ENCODE data around the gene NPAS3. TPM values are rescaled to one million over a fixed set of nuclear protein-coding genes. Genes with fewer than 3 reads are reported as not detected.

NPAS3 gene
- total RNA-seq, 1 experiment from 2014 or later, result not detected

DNA sequence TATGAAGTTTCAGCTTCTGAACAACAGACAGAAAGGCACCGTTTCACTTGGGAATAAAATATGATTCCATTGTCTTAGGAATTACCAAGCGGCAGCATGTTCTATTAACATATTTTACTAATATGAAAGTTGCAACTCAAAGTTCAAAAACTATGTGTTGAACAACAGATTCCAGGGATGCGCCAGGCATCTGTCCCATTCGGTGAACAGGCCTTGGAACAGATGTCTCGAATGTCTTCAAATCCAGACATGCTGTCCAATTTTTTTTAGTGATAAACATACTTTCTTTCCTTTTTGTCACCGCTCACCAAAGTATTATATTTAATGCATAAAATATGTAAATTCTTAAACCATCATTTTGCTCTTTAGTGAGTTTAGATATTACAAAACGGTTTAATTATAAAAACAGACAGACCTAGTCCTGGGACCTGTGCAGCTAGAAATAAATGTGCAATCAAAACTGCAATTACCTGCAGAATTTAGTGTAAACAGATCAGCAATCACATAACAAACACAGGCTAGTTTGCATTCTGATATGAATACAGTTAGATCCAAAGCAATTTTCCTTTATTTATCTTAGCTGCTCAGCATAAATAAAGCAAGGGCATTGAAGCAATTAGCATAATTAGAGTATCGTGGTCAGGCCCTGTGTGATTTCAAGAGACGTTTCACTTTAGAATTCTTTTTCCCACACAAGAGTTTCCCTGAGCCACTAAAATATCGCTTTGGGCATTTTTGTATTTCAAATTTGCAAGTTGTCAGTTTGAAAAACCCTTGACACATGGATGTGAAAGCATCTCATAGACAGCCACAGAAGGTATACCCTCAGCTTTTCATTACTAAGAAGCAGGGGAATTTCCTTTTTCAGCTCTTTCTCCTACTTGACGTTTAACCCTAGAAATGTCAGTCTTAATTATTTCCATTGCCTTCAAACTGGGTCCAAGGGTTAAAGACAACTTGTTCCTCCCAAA is 591.4 kb downstream of the NPAS3 start:
- CTCF ChIA-PET, result no interaction called here
- no peaks in the 10 kb centered on the region for H3K4me1 ChIP-seq (ENCODE audit: control insufficient read depth in 1 of 2, insufficient read depth in 2 of 2, low read length in 2 of 2)

More for the DNA sequence above, 591.4 kb downstream of the NPAS3 start:
- intact Hi-C loops (cut with micrococcal nuclease), result no loop called here
- ChIA-PET RAD21 (ENCODE audit: low non-redundant PET in 1 of 2, low total read pairs in 2 of 2, uncharacterized antibody in 2 of 2, unreplicated experiment in 2 of 2) (no interaction called here), POLR2A (no interaction called here)
- Histone ChIP-seq H3K27me3 (ENCODE audit: insufficient read depth, low read length) (peaks cover 2% of the 10 kb centered on the region; the same call in 1 of the 2 replicates), H3K9ac (ENCODE audit: low read length) (no peak overlapping the region), H3K9me2 (ENCODE audit: insufficient read depth) (no peaks in the 10 kb centered on the region), H3K27ac (ENCODE audit: low read depth, low read length) (no peak overlapping the region), H3K79me2 (ENCODE audit: insufficient read depth, low read length) (no peaks in the 10 kb centered on the region), H3K4me2 (ENCODE audit: low read length) (no peak overlapping the region), H4K20me1 (ENCODE audit: insufficient read depth) (no peaks in the 10 kb centered on the region), H3K36me3 (ENCODE audit: control insufficient read depth in 1 of 2, insufficient read depth in 2 of 2, low read length in 2 of 2) (no peaks in the 10 kb centered on the region), H3K4me3 (replicated peaks in 1 of 2; ENCODE audit: low read depth in 1 of 2, low read length in 2 of 2) (no peak overlapping the region), H2AFZ (ENCODE audit: low read depth, low read length, poor library complexity, severe bottlenecking) (no peak overlapping the region), H3K9me3 (ENCODE audit: control insufficient read depth in 1 of 2, insufficient read depth in 1 of 2, low read depth in 1 of 2, low read length in 2 of 2) (no peaks in the 10 kb centered on the region)
- TF ChIP-seq POLR2AphosphoS5 (IDR thresholded peaks at IDR 0.05; ENCODE audit: low read depth, low read length) (no peak), CBX3 (IDR thresholded peaks at IDR 0.05; ENCODE audit: low read depth) (no peak), CEBPB (IDR thresholded peaks at IDR 0.05; ENCODE audit: low read depth) (no peak), JUND (IDR thresholded peaks at IDR 0.05) (no peak), YY1 (IDR thresholded peaks at IDR 0.05; ENCODE audit: extremely low read depth, insufficient replicate concordance, low read depth, low read length) (no peak), TCF7L2 (IDR thresholded peaks at IDR 0.05; ENCODE audit: borderline replicate concordance, extremely low read depth, insufficient read depth, insufficient read length) (no peak), ZNF274 (IDR thresholded peaks at IDR 0.05; ENCODE audit: low read depth, low read length) (no peak), SRF (IDR thresholded peaks at IDR 0.05; ENCODE audit: low read depth) (no peak), RAD21 (IDR thresholded peaks at IDR 0.05; ENCODE audit: low read depth) (no peak), EZH2 (IDR thresholded peaks at IDR 0.05) (no peak), EGR1 (IDR thresholded peaks at IDR 0.05; ENCODE audit: low read depth) (no peak), ZFX (IDR thresholded peaks at IDR 0.05) (no peak), EZH2phosphoT487 (IDR thresholded peaks at IDR 0.05; ENCODE audit: borderline replicate concordance) (no peak)
- TF ChIP-seq, protein P1, sequence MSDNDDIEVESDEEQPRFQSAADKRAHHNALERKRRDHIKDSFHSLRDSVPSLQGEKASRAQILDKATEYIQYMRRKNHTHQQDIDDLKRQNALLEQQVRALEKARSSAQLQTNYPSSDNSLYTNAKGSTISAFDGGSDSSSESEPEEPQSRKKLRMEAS (IDR thresholded peaks at IDR 0.05), result no peak
- TF ChIP-seq, protein P2, sequence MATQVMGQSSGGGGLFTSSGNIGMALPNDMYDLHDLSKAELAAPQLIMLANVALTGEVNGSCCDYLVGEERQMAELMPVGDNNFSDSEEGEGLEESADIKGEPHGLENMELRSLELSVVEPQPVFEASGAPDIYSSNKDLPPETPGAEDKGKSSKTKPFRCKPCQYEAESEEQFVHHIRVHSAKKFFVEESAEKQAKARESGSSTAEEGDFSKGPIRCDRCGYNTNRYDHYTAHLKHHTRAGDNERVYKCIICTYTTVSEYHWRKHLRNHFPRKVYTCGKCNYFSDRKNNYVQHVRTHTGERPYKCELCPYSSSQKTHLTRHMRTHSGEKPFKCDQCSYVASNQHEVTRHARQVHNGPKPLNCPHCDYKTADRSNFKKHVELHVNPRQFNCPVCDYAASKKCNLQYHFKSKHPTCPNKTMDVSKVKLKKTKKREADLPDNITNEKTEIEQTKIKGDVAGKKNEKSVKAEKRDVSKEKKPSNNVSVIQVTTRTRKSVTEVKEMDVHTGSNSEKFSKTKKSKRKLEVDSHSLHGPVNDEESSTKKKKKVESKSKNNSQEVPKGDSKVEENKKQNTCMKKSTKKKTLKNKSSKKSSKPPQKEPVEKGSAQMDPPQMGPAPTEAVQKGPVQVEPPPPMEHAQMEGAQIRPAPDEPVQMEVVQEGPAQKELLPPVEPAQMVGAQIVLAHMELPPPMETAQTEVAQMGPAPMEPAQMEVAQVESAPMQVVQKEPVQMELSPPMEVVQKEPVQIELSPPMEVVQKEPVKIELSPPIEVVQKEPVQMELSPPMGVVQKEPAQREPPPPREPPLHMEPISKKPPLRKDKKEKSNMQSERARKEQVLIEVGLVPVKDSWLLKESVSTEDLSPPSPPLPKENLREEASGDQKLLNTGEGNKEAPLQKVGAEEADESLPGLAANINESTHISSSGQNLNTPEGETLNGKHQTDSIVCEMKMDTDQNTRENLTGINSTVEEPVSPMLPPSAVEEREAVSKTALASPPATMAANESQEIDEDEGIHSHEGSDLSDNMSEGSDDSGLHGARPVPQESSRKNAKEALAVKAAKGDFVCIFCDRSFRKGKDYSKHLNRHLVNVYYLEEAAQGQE (IDR thresholded peaks at IDR 0.05; ENCODE audit: low read depth), result no peak
- TF ChIP-seq, protein P3, sequence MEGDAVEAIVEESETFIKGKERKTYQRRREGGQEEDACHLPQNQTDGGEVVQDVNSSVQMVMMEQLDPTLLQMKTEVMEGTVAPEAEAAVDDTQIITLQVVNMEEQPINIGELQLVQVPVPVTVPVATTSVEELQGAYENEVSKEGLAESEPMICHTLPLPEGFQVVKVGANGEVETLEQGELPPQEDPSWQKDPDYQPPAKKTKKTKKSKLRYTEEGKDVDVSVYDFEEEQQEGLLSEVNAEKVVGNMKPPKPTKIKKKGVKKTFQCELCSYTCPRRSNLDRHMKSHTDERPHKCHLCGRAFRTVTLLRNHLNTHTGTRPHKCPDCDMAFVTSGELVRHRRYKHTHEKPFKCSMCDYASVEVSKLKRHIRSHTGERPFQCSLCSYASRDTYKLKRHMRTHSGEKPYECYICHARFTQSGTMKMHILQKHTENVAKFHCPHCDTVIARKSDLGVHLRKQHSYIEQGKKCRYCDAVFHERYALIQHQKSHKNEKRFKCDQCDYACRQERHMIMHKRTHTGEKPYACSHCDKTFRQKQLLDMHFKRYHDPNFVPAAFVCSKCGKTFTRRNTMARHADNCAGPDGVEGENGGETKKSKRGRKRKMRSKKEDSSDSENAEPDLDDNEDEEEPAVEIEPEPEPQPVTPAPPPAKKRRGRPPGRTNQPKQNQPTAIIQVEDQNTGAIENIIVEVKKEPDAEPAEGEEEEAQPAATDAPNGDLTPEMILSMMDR (IDR thresholded peaks at IDR 0.05 in 2 of 3, conservative IDR thresholded peaks at IDR 0.05 in 1 of 3; ENCODE audit: borderline replicate concordance in 1 of 3, insufficient read depth in 1 of 3, low read depth in 2 of 3, low read length in 2 of 3), result no peak
- TF ChIP-seq, protein P4, sequence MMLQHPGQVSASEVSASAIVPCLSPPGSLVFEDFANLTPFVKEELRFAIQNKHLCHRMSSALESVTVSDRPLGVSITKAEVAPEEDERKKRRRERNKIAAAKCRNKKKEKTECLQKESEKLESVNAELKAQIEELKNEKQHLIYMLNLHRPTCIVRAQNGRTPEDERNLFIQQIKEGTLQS (IDR thresholded peaks at IDR 0.05), result no peak
- TF ChIP-seq, protein P5, sequence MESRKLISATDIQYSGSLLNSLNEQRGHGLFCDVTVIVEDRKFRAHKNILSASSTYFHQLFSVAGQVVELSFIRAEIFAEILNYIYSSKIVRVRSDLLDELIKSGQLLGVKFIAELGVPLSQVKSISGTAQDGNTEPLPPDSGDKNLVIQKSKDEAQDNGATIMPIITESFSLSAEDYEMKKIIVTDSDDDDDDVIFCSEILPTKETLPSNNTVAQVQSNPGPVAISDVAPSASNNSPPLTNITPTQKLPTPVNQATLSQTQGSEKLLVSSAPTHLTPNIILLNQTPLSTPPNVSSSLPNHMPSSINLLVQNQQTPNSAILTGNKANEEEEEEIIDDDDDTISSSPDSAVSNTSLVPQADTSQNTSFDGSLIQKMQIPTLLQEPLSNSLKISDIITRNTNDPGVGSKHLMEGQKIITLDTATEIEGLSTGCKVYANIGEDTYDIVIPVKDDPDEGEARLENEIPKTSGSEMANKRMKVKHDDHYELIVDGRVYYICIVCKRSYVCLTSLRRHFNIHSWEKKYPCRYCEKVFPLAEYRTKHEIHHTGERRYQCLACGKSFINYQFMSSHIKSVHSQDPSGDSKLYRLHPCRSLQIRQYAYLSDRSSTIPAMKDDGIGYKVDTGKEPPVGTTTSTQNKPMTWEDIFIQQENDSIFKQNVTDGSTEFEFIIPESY (IDR thresholded peaks at IDR 0.05; ENCODE audit: extremely low read depth, insufficient replicate concordance, low read length), result no peak
- no peak for ATAC-seq
- BruUV-seq (replicated peaks), result no TSS peak
- no peak for DNase-seq (ENCODE audit: low read depth, low spot score)
